A549 (cell line): ENCODE data around the gene TUBD1. TPM values are rescaled to one million over a fixed set of nuclear protein-coding genes. Genes with fewer than 3 reads are reported as not detected.
"Not testable (repeated sequence)": the region's sequence is repeated elsewhere in the genome, so short reads cannot be mapped to it uniquely, and the experiment has no call there.

Source experiments
- ATAC-seq, 2 experiments: fragments of 200-7000 bp in 1 of 2; fragments of >200 bp in 1 of 2; cut with Nextera tagmentation in 1 of 2; cut with Tn5 transposase in 1 of 2; 3 replicates each; pipeline versions ENCODE4 v1.8.0 to v1.9.1; 2018 to 2020; ENCODE audit warnings: mild to moderate bottlenecking in 1 of 2, moderate library complexity in 1 of 2
- CTCF ChIA-PET: fragments of 300-600 bp; sonication (Branson Sonifier 250); formaldehyde crosslinking; extraction: SDS; loops from one replicate; lab custom pipeline; 2021; ENCODE audit warnings: antibody characterized with exemption, inconsistent platforms; lab: Yijun Ruan, JAX
- POLR2A ChIA-PET: fragments of 350-600 bp; formaldehyde crosslinking; extraction: SDS; loops from one replicate; lab custom pipeline; 2021; ENCODE audit warnings: antibody characterized with exemption, inconsistent platforms; lab: Yijun Ruan, JAX
- DNase-seq, 2 experiments: peaks; one replicate each; pipeline versions ENCODE4 v3.0.0 to v3.0.0-alpha.2; 2011 to 2016; ENCODE audit warnings: low read depth in 1 of 2, low spot score in 1 of 2
- FAIRE-seq: peaks from 2 replicates; lab custom pipeline; 2011; peaks lifted over from hg19 to GRCh38; lab: Jason Lieb, UNC
- H3K27ac ChIP-seq, 2 experiments: fragments of >200 bp; sonication (Bioruptor Twin); formaldehyde crosslinking; 3 replicates each; pipeline ENCODE4 v1.5.1; 2016 to 2017
- H3K4me1 ChIP-seq: fragments of >200 bp; sonication (Bioruptor Twin); formaldehyde crosslinking; 3 replicates; pipeline ENCODE4 v1.6.1; 2016
- H3K4me2 ChIP-seq: fragments of >200 bp; sonication (Bioruptor Twin); formaldehyde crosslinking; 3 replicates; pipeline ENCODE4 v1.6.1; 2016
- H3K4me3 ChIP-seq: fragments of >200 bp; sonication (Bioruptor Twin); formaldehyde crosslinking; 3 replicates; pipeline ENCODE4 v1.5.1; 2016
- H3K9me3 ChIP-seq: fragments of >200 bp; sonication (Bioruptor Twin); formaldehyde crosslinking; 3 replicates; pipeline ENCODE4 v1.6.1; 2016
- ATOH8 ChIP-seq: fragments of 250-450 bp; sonication (Bioruptor Pico); IDR thresholded peaks from 2 replicates; pipeline ENCODE4 v1.5.0; 2020; ENCODE audit warnings: low read depth, mild to moderate bottlenecking, moderate library complexity
- BCL3 ChIP-seq: fragments of >200 bp; sonication (Bioruptor Twin); formaldehyde crosslinking; IDR thresholded peaks from 3 replicates; pipeline ENCODE4 v1.6.1; 2016
- BHLHE40 ChIP-seq: IDR thresholded peaks from 2 replicates; pipeline ENCODE4 v1.6.1; 2012; ENCODE audit warnings: low read depth, low read length, inconsistent platforms
- CEBPB ChIP-seq, 2 experiments: fragments of >200 bp in 1 of 2; sonication (Bioruptor Twin) in 1 of 2; formaldehyde crosslinking in 1 of 2; IDR thresholded peaks; 2 replicates each; pipeline ENCODE4 v1.6.1; 2012 to 2016
- CHD2 ChIP-seq: fragments of 150-350 bp; IDR thresholded peaks from 2 replicates; pipeline ENCODE4 v1.6.1; 2014; ENCODE audit warnings: low read length; ENCODE audit not compliant: partially characterized antibody
- CHD4 ChIP-seq: fragments of 200-600 bp; sonication (generic); IDR thresholded peaks from 2 replicates; pipeline ENCODE4 v1.6.1; 2016; ENCODE audit warnings: antibody characterized with exemption, mild to moderate bottlenecking, borderline replicate concordance
- CTCF ChIP-seq: fragments of >200 bp; sonication (Bioruptor Twin); formaldehyde crosslinking; IDR thresholded peaks from 3 replicates; pipeline ENCODE4 v1.5.1; 2016
- E2F6 ChIP-seq: IDR thresholded peaks from 2 replicates; pipeline ENCODE4 v1.6.1; 2012; ENCODE audit warnings: low read depth, borderline replicate concordance
- EHF ChIP-seq: fragments of 250-450 bp; sonication (Bioruptor Pico); IDR thresholded peaks from 2 replicates; pipeline ENCODE4 v1.5.0; 2020; ENCODE audit warnings: mild to moderate bottlenecking
- EP300 ChIP-seq, 2 experiments: fragments of >200 bp; sonication (Bioruptor Twin); formaldehyde crosslinking; IDR thresholded peaks; 2 replicates in 1 of 2; 3 replicates in 1 of 2; pipeline ENCODE4 v1.6.1; 2016 to 2017
- FOSB ChIP-seq: fragments of 250-450 bp; sonication (Bioruptor Pico); IDR thresholded peaks from 2 replicates; pipeline ENCODE4 v1.5.0; 2020; ENCODE audit warnings: mild to moderate bottlenecking, moderate library complexity
- HEYL ChIP-seq: fragments of 250-450 bp; sonication (Bioruptor Pico); IDR thresholded peaks from 2 replicates; pipeline ENCODE4 v1.8.0; 2021; ENCODE audit warnings: mild to moderate bottlenecking, moderate library complexity
- HOXB13 ChIP-seq: fragments of 250-450 bp; sonication (Bioruptor Pico); IDR thresholded peaks from 2 replicates; pipeline ENCODE4 v1.5.0; 2020; ENCODE audit warnings: low read depth, mild to moderate bottlenecking, moderate library complexity
- KDM1A ChIP-seq: fragments of 200-600 bp; sonication (generic); IDR thresholded peaks from 2 replicates; pipeline ENCODE4 v1.6.1; 2016; ENCODE audit warnings: low read depth, mild to moderate bottlenecking
- KDM5A ChIP-seq: fragments of 200-600 bp; sonication (generic); IDR thresholded peaks from 2 replicates; pipeline ENCODE4 v1.6.1; 2016; ENCODE audit warnings: antibody characterized with exemption, mild to moderate bottlenecking
- MAFK ChIP-seq: fragments of 450-650 bp; IDR thresholded peaks from 2 replicates; pipeline ENCODE4 v1.6.1; 2014; ENCODE audit not compliant: partially characterized antibody
- MAZ ChIP-seq: fragments of 150-350 bp; IDR thresholded peaks from 2 replicates; pipeline ENCODE4 v1.6.1; 2014; ENCODE audit warnings: antibody characterized with exemption, low read depth, low read length, borderline replicate concordance
- NFE2L2 ChIP-seq: fragments of 150-350 bp; conservative IDR thresholded peaks from 2 replicates; pipeline ENCODE4 v1.6.1; 2014; ENCODE audit warnings: low read length
- PBX3 ChIP-seq: IDR thresholded peaks from 2 replicates; pipeline ENCODE4 v1.6.1; 2012
- POLR2AphosphoS2 ChIP-seq: conservative IDR thresholded peaks from 2 replicates; pipeline ENCODE4 v1.6.1; 2012; ENCODE audit warnings: low read length, improper control_type of control experiment, inconsistent platforms
- RARB ChIP-seq: fragments of 250-450 bp; sonication (Bioruptor Pico); IDR thresholded peaks from 2 replicates; pipeline ENCODE4 v1.8.0; 2021; ENCODE audit warnings: mild to moderate bottlenecking, moderate library complexity
- RCOR1 ChIP-seq: fragments of 150-350 bp; IDR thresholded peaks from 2 replicates; pipeline ENCODE4 v1.6.1; 2014; ENCODE audit warnings: antibody characterized with exemption, low read length, low read depth
- RFX5 ChIP-seq: fragments of 450-650 bp; IDR thresholded peaks from 2 replicates; pipeline ENCODE4 v1.7.1; 2014; ENCODE audit warnings: antibody characterized with exemption, mild to moderate bottlenecking, moderate library complexity
- SMC3 ChIP-seq: fragments of >200 bp; sonication (Bioruptor Twin); formaldehyde crosslinking; IDR thresholded peaks from 3 replicates; pipeline ENCODE4 v1.6.1; 2018; ENCODE audit warnings: inconsistent platforms
- TP53 ChIP-seq: fragments of 250-450 bp; sonication (Bioruptor Pico); IDR thresholded peaks from 2 replicates; pipeline ENCODE4 v1.5.0; 2021; ENCODE audit warnings: mild to moderate bottlenecking, moderate library complexity
- USF2 ChIP-seq: fragments of 450-650 bp; IDR thresholded peaks from 2 replicates; pipeline ENCODE4 v1.6.1; 2014; ENCODE audit warnings: antibody characterized with exemption
- ZC3H11A ChIP-seq: fragments of 450-650 bp; IDR thresholded peaks from 2 replicates; pipeline ENCODE4 v1.6.1; 2014; ENCODE audit warnings: antibody characterized with exemption, mild to moderate bottlenecking
- ZNF302 ChIP-seq: fragments of 250-450 bp; sonication (Bioruptor Pico); IDR thresholded peaks from 2 replicates; pipeline ENCODE4 v1.9.0; 2021; ENCODE audit warnings: inconsistent platforms, mild to moderate bottlenecking, moderate library complexity
- ZSCAN20 ChIP-seq: fragments of 250-450 bp; sonication (Bioruptor Pico); IDR thresholded peaks from 2 replicates; pipeline ENCODE4 v1.8.0; 2022; ENCODE audit warnings: mild to moderate bottlenecking, moderate library complexity
- WGBS: methylation state at CpG from one replicate; pipeline ENCODE4 v1.1.6; 2017; ENCODE audit errors: missing lambda C conversion rate; 5-methylcytosine and 5-hydroxymethylcytosine counted together
- polyA plus RNA-seq, 4 experiments: library from polyadenylated mRNA; depleted of rRNA in 3 of 4; stranded (reverse); fragments of >200 nt; fragmentation: RNase III in 1 of 4; extraction: RNeasy Plus Mini Kit Qiagen cat#74134 plus additional on column Dnase treatment in 1 of 4; gene quantifications; 2 replicates in 3 of 4; 3 replicates in 1 of 4; pipeline ENCODE4 v1.2.3, GENCODE V29; 2011 to 2017

Gene TUBD1
- polyA plus RNA-seq, 2 of the 4 experiments (the other 2 are of a cell fraction), result 15.9 to 24.4 TPM

- H3K27ac ChIP-seq, result peak overlapping the region; percentile 91 to 96
- H3K4me3 ChIP-seq, H3K4me2 ChIP-seq, FAIRE-seq, ATAC-seq, DNase-seq, H3K9me3 ChIP-seq: not testable (repeated sequence)
- peaks cover 92% of the 10 kb centered on the region for H3K4me1 ChIP-seq
- peak; percentile 50; the same call in 1 of the 2 replicates for TF ChIP-seq ZNF302 (CRISPR knock-in tag)
- 87% methylated on average over 15 of the region's 15 CpGs for WGBS
- ChIA-PET POLR2A (interaction anchor here (13.6 kb wide), 1 partner anchor 64 kb away, joined by 610 read pairs; no protein-coding TSS in a partner anchor), CTCF (interaction anchor here (0.6 to 1.1 kb wide), 3 partner anchors 39 to 139 kb away, joined by 3 to 4 read pairs (median 3); no protein-coding TSS in a partner anchor)
Measured at GRCh38 chr17:59850311-59850710, 42.4 kb downstream of the TUBD1 start.

- 0 out of 3 replicates have a peak, but pooled peaks cover 3% of the 10 kb centered on the region for H3K9me3 ChIP-seq
- CTCF ChIA-PET, result interaction anchor here (0.6 to 12.7 kb wide), 6 partner anchors 23 to 538 kb away, joined by 3 to 244 read pairs (median 3); no protein-coding TSS in a partner anchor
- no peak for DNase-seq
- H3K4me1 ChIP-seq, result peaks cover 90% of the 10 kb centered on the region
- TF ChIP-seq KDM1A (no peak), ATOH8 (CRISPR knock-in tag) (peak; percentile 65; the same call in 1 of the 2 replicates), ZC3H11A (no peak), RFX5 (no peak), KDM5A (no peak), CHD4 (no peak), BCL3 (no peak), EP300 (IDR thresholded peaks at IDR 0.05) (no peak), CEBPB (IDR thresholded peaks at IDR 0.05) (peak; percentile 78 to 88), TP53 (CRISPR knock-in tag) (no peak), RCOR1 (no peak), NFE2L2 (no peak), SMC3 (no peak)
- TF ChIP-seq, all 56 proteins: peak for 2
- ATAC-seq (no peak), FAIRE-seq (no peak)
- H3K4me3 ChIP-seq, result no peak overlapping the region
- WGBS, result 78% methylated on average over 7 of the region's 7 CpGs
- no peak overlapping the region for H3K4me2 ChIP-seq
- H3K27ac ChIP-seq, result peak overlapping the region; percentile 91 to 96
- POLR2A ChIA-PET, result interaction anchor here (1.1 to 13.6 kb wide), 2 partner anchors 63 to 95 kb away, joined by 3 to 610 read pairs; no protein-coding TSS in a partner anchor
Measured at GRCh38 chr17:59848778-59849177, 44.0 kb downstream of the TUBD1 start.

- POLR2A ChIA-PET, result interaction anchor here (13.6 kb wide), 1 partner anchor 62 kb away, joined by 610 read pairs; no protein-coding TSS in a partner anchor
Measured at GRCh38 chr17:59848385-59848668, 44.4 kb downstream of the TUBD1 start.

More at GRCh38 chr17:59848385-59848668, 44.4 kb downstream of the TUBD1 start:
- Histone ChIP-seq H3K4me3 (no peak overlapping the region), H3K4me1 (peaks cover 85% of the 10 kb centered on the region), H3K27ac (peak overlapping the region; percentile 91 to 96), H3K9me3 (0 out of 3 replicates have a peak, but pooled peaks cover 3% of the 10 kb centered on the region), H3K4me2 (no peak overlapping the region)
- ATAC-seq (no peak), DNase-seq (no peak), FAIRE-seq (no peak)
- 99% methylated on average over 6 of the region's 6 CpGs for WGBS
- TF ChIP-seq TP53 (CRISPR knock-in tag) (no peak), NFE2L2 (no peak), ZSCAN20 (CRISPR knock-in tag) (no peak), PBX3 (no peak), BHLHE40 (no peak), RCOR1 (no peak), MAFK (no peak), CTCF (no peak), EHF (CRISPR knock-in tag) (no peak), RARB (CRISPR knock-in tag) (no peak), E2F6 (no peak), MAZ (no peak), HOXB13 (no peak; the same call in 1 of the 2 replicates), CHD2 (no peak), FOSB (CRISPR knock-in tag) (no peak), HEYL (no peak), USF2 (no peak), POLR2AphosphoS2 (no peak)
- CTCF ChIA-PET, result interaction anchor here (0.6 to 12.7 kb wide), 6 partner anchors 24 to 537 kb away, joined by 3 to 244 read pairs (median 3); no protein-coding TSS in a partner anchor
